ENCODE data around the gene KCNQ1. TPM values are rescaled to one million over a fixed set of nuclear protein-coding genes. Genes with fewer than 3 reads are reported as not detected.

Gene KCNQ1
- total and polyA plus RNA-seq, 9 of the 15 experiments (the other 6 are each of a cell fraction or from before 2014, with no cell fraction given), result 0.44 TPM; not detected in 8

DNA sequence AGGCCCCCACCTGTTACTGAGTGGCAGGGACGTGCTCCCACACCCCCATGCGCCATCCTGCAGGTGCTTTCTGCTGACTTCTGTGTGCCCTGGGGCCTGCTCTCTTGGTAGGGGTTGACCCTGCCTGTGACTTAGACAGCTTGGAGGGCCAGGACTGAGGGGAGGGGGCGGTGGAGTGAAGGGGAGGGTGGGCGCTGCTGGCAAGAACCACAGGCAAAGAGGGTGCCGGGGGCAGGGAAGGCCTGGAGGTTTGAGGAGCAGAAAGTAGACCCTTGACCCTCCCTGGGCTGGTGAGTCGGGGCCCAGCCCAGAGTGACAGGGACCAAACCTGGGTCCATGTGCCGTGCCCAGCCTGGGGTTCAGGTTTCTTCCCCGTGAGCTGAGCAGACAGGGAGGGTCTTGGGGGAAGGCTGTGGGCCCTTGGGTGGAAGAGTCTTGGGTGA lies 17.8 kb downstream of the KCNQ1 start (continued):
- TF ChIP-seq TAF9B (IDR thresholded peaks at IDR 0.05; ENCODE audit: partially characterized antibody) (no peak), PRDM10 (IDR thresholded peaks at IDR 0.05; ENCODE audit: partially characterized antibody) (no peak), ZNF354B (CRISPR knock-in tag; IDR thresholded peaks at IDR 0.05) (no peak)

- H3K27ac ChIP-seq (ENCODE audit: extremely low read depth, low read depth, low read length), result no peak overlapping the region
- ATAC-seq (no peak), DNase-seq (ENCODE audit: extremely low read depth in 1 of 4, low spot score in 3 of 4) (no peak), FAIRE-seq (no peak)
- 3% methylated on average over 14 of the region's 24 CpGs for WGBS (ENCODE audit: insufficient coverage, low coverage, missing lambda C conversion rate)
- peaks cover 10 to 63% of the 10 kb centered on the region in 2 experiments; a peak in 4 of 5 replicates for H3K27me3 ChIP-seq (ENCODE audit: control insufficient read depth in 2 of 2, insufficient read depth in 2 of 2, low read length in 2 of 2)
- TF ChIP-seq, protein P1, sequence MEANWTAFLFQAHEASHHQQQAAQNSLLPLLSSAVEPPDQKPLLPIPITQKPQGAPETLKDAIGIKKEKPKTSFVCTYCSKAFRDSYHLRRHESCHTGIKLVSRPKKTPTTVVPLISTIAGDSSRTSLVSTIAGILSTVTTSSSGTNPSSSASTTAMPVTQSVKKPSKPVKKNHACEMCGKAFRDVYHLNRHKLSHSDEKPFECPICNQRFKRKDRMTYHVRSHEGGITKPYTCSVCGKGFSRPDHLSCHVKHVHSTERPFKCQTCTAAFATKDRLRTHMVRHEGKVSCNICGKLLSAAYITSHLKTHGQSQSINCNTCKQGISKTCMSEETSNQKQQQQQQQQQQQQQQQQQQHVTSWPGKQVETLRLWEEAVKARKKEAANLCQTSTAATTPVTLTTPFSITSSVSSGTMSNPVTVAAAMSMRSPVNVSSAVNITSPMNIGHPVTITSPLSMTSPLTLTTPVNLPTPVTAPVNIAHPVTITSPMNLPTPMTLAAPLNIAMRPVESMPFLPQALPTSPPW (CRISPR knock-in tag; IDR thresholded peaks at IDR 0.05), result peak; percentile 44; the same call in 1 of the 2 replicates
- TF ChIP-seq GTF2A2 (tag; IDR thresholded peaks at IDR 0.05), result no peak
- no TSS peak for BruUV-seq (replicated peaks)
- H3K4me3 ChIP-seq, result no peak overlapping the region
- in situ Hi-C loops (cut with MboI) (no loop called here), intact Hi-C loops (cut with micrococcal nuclease) (no loop called here)
- H3K4me1 ChIP-seq (replicated peaks in 1 of 2; ENCODE audit: control insufficient read depth in 2 of 2, insufficient read depth in 2 of 2, low read length in 2 of 2), result peaks cover 0 to 38% of the 10 kb centered on the region in 2 experiments; a peak in 2 of 5 replicates
- no peaks in the 10 kb centered on the region for H3K9me3 ChIP-seq (replicated peaks; ENCODE audit: control insufficient read depth, insufficient read depth, low read depth, low read length)
- CTCF ChIA-PET (ENCODE audit: low intra/inter-chr PET ratio), result interaction anchor here (0.7 kb wide), 1 partner anchor 272 kb away, joined by 3 read pairs; no protein-coding TSS in a partner anchor
- no peak overlapping the region for H2AFZ ChIP-seq (ENCODE audit: low read depth, low read length)
- H4K20me1 ChIP-seq (replicated peaks; ENCODE audit: control insufficient read depth, insufficient read depth, low read length), result peaks cover 8% of the 10 kb centered on the region; the same call in 1 of the 2 replicates
- H3K9me1 ChIP-seq (ENCODE audit: control insufficient read depth, insufficient read depth, low read length), result peaks cover 2% of the 10 kb centered on the region
- H3K36me3 ChIP-seq (ENCODE audit: control insufficient read depth, insufficient read depth, low read length), result no peaks in the 10 kb centered on the region
- H3K79me2 ChIP-seq (ENCODE audit: control insufficient read depth, insufficient read depth, low read length), result no peaks in the 10 kb centered on the region
- H3K4me2 ChIP-seq (ENCODE audit: insufficient read depth, low read length), result no peak overlapping the region
- POLR2A ChIA-PET, result no interaction called here
- no peak overlapping the region for H3K9ac ChIP-seq (ENCODE audit: insufficient read depth in 1 of 2, low read depth in 2 of 2, low read length in 2 of 2)
Observed at GRCh38 chr11:2462986-2463765, 18.4 kb downstream of the KCNQ1 start.
